Neutrophil (primary cell): ENCODE measurements around the gene YEATS4.

Source experiments
- H3K27ac ChIP-seq: fragments of 200-600 bp; sonication (generic); 2 replicates; pipeline ENCODE4 v1.5.1; 2016; ENCODE audit warnings: mild to moderate bottlenecking, moderate library complexity
- H3K27me3 ChIP-seq: fragments of 200-600 bp; sonication (generic); 2 replicates; pipeline ENCODE4 v1.6.0; 2016; ENCODE audit warnings: mild to moderate bottlenecking
- H3K36me3 ChIP-seq: fragments of 200-600 bp; sonication (generic); 2 replicates; pipeline ENCODE4 v1.5.1; 2017
- H3K4me1 ChIP-seq, 2 experiments: fragments of 200-600 bp in 1 of 2; sonication (generic) in 1 of 2; 1 replicate in 1 of 2; 2 replicates in 1 of 2; pipeline versions ENCODE4 v1.5.1 to v1.6.1; 2013 to 2016; ENCODE audit warnings: low read depth in 1 of 2, low read length in 1 of 2, mild to moderate bottlenecking in 1 of 2, moderate library complexity in 1 of 2; ENCODE audit not compliant: control insufficient read depth in 1 of 2, insufficient read depth in 1 of 2
- H3K4me3 ChIP-seq, 2 experiments: fragments of 200-600 bp in 1 of 2; sonication (generic) in 1 of 2; 1 replicate in 1 of 2; 2 replicates in 1 of 2; pipeline ENCODE4 v1.5.1; 2013 to 2016; ENCODE audit warnings: low read depth in 1 of 2, low read length in 1 of 2, mild to moderate bottlenecking in 1 of 2, moderate library complexity in 1 of 2
- H3K9me3 ChIP-seq: fragments of 200-600 bp; sonication (generic); 2 replicates; pipeline ENCODE4 v1.5.1; 2016
- TF ChIP-seq, protein P1 (sequence below): fragments of 200-600 bp; sonication (generic); IDR thresholded peaks from 2 replicates; pipeline ENCODE4 v1.5.1; 2016; ENCODE audit warnings: antibody characterized with exemption

YEATS4 gene

DNA sequence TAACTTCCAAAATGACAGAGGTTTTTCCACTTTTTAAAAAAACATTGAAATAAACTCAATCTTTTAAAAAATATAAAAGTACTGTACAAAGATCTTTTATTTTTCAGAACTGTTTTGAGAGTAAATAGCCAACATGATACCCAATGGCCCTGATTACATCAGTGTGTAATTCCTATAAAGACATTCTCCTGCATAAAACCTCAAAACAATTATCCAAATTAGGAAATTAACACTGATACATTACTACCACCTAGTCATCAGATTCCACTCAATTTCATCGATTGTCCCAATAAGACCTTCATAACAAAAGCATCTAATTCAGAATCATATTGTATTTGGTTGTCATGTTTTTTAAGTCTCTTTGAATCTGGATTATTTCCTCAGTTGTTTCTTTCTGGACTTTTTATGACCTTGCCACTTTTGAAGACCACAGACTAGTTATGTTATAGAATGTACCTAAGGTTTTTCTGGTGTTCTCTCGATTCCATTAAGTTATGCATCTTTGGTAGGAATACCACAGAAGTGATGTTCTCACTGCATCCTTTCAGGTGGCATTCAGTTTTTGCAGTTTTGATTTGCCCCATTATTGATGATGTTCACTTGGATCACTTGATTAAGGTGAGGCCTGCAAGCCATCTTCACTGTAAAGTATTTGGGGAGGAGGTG, 4.0 kb upstream of the YEATS4 start:
- TF ChIP-seq, protein P1, sequence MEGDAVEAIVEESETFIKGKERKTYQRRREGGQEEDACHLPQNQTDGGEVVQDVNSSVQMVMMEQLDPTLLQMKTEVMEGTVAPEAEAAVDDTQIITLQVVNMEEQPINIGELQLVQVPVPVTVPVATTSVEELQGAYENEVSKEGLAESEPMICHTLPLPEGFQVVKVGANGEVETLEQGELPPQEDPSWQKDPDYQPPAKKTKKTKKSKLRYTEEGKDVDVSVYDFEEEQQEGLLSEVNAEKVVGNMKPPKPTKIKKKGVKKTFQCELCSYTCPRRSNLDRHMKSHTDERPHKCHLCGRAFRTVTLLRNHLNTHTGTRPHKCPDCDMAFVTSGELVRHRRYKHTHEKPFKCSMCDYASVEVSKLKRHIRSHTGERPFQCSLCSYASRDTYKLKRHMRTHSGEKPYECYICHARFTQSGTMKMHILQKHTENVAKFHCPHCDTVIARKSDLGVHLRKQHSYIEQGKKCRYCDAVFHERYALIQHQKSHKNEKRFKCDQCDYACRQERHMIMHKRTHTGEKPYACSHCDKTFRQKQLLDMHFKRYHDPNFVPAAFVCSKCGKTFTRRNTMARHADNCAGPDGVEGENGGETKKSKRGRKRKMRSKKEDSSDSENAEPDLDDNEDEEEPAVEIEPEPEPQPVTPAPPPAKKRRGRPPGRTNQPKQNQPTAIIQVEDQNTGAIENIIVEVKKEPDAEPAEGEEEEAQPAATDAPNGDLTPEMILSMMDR: no peak
- no peaks in the 10 kb centered on the region for H3K27me3 ChIP-seq
- H3K4me1 ChIP-seq: peaks cover 40 to 42% of the 10 kb centered on the region in 2 experiments
- no peak overlapping the region for H3K4me3 ChIP-seq
- peaks cover 44% of the 10 kb centered on the region for H3K36me3 ChIP-seq
- no peaks in the 10 kb centered on the region for H3K9me3 ChIP-seq
- H3K27ac ChIP-seq: peak overlapping the region; percentile 88

DNA sequence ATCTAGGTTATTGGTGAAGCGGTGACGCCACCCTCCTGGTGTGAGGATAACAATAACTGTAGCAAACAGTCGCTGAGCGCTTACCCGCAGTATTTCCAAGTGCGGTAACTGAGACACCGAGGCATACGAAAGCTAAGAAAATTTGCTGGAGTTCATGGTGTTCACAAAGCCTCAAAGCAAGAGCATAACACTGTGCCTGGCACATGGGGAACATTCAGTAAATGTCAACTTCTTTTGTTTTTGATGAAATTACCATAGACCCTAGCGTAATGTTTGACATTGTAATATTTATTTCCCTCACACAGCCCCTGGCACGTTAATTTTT, 767 bp downstream of the YEATS4 start:
- Histone ChIP-seq H3K27ac (peak overlapping the region; percentile 85), H3K27me3 (no peaks in the 10 kb centered on the region), H3K4me1 (peaks cover 16 to 19% of the 10 kb centered on the region in 2 experiments), H3K36me3 (peaks cover 3% of the 10 kb centered on the region), H3K9me3 (no peaks in the 10 kb centered on the region), H3K4me3 (peak overlapping the region; percentile 94)
- TF ChIP-seq, protein P1: no peak

DNA sequence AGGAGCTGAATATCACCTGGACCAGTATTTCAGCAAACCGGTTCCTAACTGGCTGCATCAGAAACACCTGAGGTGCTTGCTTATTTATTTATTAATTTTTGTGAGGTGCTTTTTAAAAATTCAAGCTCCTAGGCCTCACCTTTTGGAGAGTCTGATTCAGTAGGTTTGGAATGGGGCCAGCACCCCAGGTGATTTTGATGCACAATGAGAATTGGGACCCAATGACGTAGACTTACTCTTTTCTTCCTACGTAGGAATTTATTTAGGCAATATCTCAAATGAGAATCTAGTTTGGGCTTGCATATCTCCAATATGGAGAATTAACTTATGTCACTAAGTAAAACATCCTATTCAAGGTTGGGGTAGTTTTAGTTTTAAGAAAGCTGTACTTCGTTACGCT, 7.3 kb downstream of the YEATS4 start:
- peaks cover 17% of the 10 kb centered on the region for H3K36me3 ChIP-seq
- no peaks in the 10 kb centered on the region for H3K4me1 ChIP-seq
- H3K27me3 ChIP-seq: no peaks in the 10 kb centered on the region
- no peaks in the 10 kb centered on the region for H3K9me3 ChIP-seq
- H3K27ac ChIP-seq: no peak overlapping the region
- H3K4me3 ChIP-seq: no peak overlapping the region
- TF ChIP-seq, protein P1: no peak

DNA sequence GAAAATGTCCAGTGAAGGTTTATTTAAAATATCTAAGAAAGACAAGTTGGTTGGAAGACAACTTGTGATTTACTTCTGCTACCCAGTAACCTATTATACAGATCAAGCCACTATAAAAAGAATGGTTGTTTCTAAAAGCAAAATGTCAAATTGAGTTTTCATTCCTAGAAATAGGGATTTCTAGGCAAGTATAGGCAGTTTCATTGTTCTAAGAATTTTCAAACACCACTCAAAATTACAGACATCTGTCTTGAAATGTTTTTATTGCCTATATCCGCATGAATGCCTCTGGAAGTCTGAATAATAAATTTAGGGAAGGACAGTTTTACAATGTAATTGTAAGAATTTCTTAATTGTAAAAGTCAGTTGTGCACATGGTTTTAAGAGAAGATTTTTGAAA, 8.6 kb downstream of the YEATS4 start:
- H3K27ac ChIP-seq: no peak overlapping the region
- no peaks in the 10 kb centered on the region for H3K27me3 ChIP-seq
- H3K4me3 ChIP-seq: no peak overlapping the region
- H3K36me3 ChIP-seq: peaks cover 17% of the 10 kb centered on the region
- TF ChIP-seq, protein P1: no peak
- H3K9me3 ChIP-seq: no peaks in the 10 kb centered on the region
- H3K4me1 ChIP-seq: no peaks in the 10 kb centered on the region

DNA sequence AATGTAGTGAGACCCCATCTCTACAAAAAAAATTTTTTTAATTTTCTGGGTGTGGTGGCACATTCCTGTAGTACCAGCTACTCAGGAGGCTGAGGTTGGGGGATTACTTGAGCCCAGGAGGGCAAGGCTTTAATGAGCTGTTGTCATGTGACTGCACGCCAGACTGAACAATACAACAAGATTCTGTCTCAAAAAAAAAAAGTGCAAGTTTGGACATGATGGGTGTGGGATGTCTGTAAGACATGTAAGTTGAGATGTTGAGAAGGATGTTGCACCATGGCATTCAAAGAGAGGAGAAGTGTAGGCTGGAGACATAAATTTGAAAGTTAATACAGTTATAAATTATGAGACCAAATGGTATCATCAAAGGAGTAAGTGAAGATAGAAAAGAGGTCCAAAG, 23.5 kb downstream of the YEATS4 start:
- TF ChIP-seq, protein P1: no peak

More for the DNA sequence above, 23.5 kb downstream of the YEATS4 start:
- Histone ChIP-seq H3K27ac (no peak overlapping the region), H3K4me1 (no peaks in the 10 kb centered on the region), H3K36me3 (peaks cover 7% of the 10 kb centered on the region), H3K4me3 (no peak overlapping the region), H3K9me3 (no peaks in the 10 kb centered on the region), H3K27me3 (no peaks in the 10 kb centered on the region)
